ENCODE data around the gene RHOH.

Gene RHOH

GRCh38 chr4:40241941-40242340, 45.1 kb downstream of the RHOH start:
- 93% methylated on average over 5 of the region's 7 CpGs for WGBS
- H2BK5ac ChIP-seq (ENCODE audit: low read depth, low read length, poor library complexity, severe bottlenecking): no peak overlapping the region
- no peaks in the 10 kb centered on the region for H3K79me1 ChIP-seq (replicated peaks; ENCODE audit: low read length, poor library complexity, severe bottlenecking)
- no peak overlapping the region for H2BK120ac ChIP-seq (ENCODE audit: low read depth, low read length)
- no peak overlapping the region for H2BK12ac ChIP-seq (ENCODE audit: low read length in 2 of 2)
- H3K4me3 ChIP-seq (ENCODE audit: insufficient read depth in 1 of 2, low read depth in 1 of 2, low read length in 2 of 2): no peak overlapping the region
- no peak overlapping the region for H3K27ac ChIP-seq (ENCODE audit: low read length, poor library complexity, severe bottlenecking)
- H3K18ac ChIP-seq (ENCODE audit: low read depth in 1 of 2, low read length in 2 of 2): no peak overlapping the region
- no peak overlapping the region for H2AK5ac ChIP-seq (ENCODE audit: low read length, severe bottlenecking)
- no peak overlapping the region for H3K4ac ChIP-seq (ENCODE audit: low read depth in 1 of 2, low read length in 2 of 2)
- H3K14ac ChIP-seq (ENCODE audit: low read length in 2 of 2): no peak overlapping the region
- H3K9ac ChIP-seq (ENCODE audit: low read length): no peak overlapping the region
- H4K91ac ChIP-seq (ENCODE audit: low read length): no peak overlapping the region
- no peak overlapping the region for H2AFZ ChIP-seq (ENCODE audit: low read depth, low read length)
- no peaks in the 10 kb centered on the region for H3K9me3 ChIP-seq (ENCODE audit: control insufficient read depth, low read length)
- no peak overlapping the region for H4K8ac ChIP-seq (ENCODE audit: low read length)
- no peak overlapping the region for H2BK15ac ChIP-seq (ENCODE audit: low read depth, poor library complexity, severe bottlenecking)
- H3K4me2 ChIP-seq (ENCODE audit: low read length, poor library complexity, severe bottlenecking): no peak overlapping the region
- DNase-seq: no peak
- H3K23ac ChIP-seq (ENCODE audit: low read length in 2 of 2): no peak overlapping the region
- no peaks in the 10 kb centered on the region for H3K36me3 ChIP-seq (ENCODE audit: control insufficient read depth in 1 of 2, insufficient read depth in 2 of 2, low read depth in 1 of 2, low read length in 2 of 2)
- no peaks in the 10 kb centered on the region for H3K4me1 ChIP-seq (ENCODE audit: control insufficient read depth, insufficient read depth, low read depth, low read length)
- no peaks in the 10 kb centered on the region for H3K27me3 ChIP-seq (ENCODE audit: control insufficient read depth in 1 of 2, insufficient read depth in 1 of 2, low read length in 2 of 2)

- Histone ChIP-seq H2AFZ (ENCODE audit: low read depth, low read length) (no peak overlapping the region), H3K9ac (ENCODE audit: low read length) (no peak overlapping the region), H2AK5ac (ENCODE audit: low read length, severe bottlenecking) (no peak overlapping the region), H3K4ac (ENCODE audit: low read depth in 1 of 2, low read length in 2 of 2) (no peak overlapping the region), H4K91ac (ENCODE audit: low read length) (no peak overlapping the region), H3K27me3 (ENCODE audit: control insufficient read depth in 1 of 2, insufficient read depth in 1 of 2, low read length in 2 of 2) (no peaks in the 10 kb centered on the region), H3K4me3 (ENCODE audit: insufficient read depth in 1 of 2, low read depth in 1 of 2, low read length in 2 of 2) (no peak overlapping the region), H3K9me3 (ENCODE audit: control insufficient read depth, low read length) (no peaks in the 10 kb centered on the region), H3K79me1 (replicated peaks; ENCODE audit: low read length, poor library complexity, severe bottlenecking) (no peaks in the 10 kb centered on the region), H3K27ac (ENCODE audit: low read length, poor library complexity, severe bottlenecking) (no peak overlapping the region), H3K18ac (ENCODE audit: low read depth in 1 of 2, low read length in 2 of 2) (no peak overlapping the region), H4K8ac (ENCODE audit: low read length) (no peak overlapping the region), H2BK120ac (ENCODE audit: low read depth, low read length) (no peak overlapping the region), H3K14ac (ENCODE audit: low read length in 2 of 2) (no peak overlapping the region), H3K4me2 (ENCODE audit: low read length, poor library complexity, severe bottlenecking) (no peak overlapping the region), H2BK15ac (ENCODE audit: low read depth, poor library complexity, severe bottlenecking) (no peak overlapping the region), H3K36me3 (ENCODE audit: control insufficient read depth in 1 of 2, insufficient read depth in 2 of 2, low read depth in 1 of 2, low read length in 2 of 2) (no peaks in the 10 kb centered on the region), H3K23ac (ENCODE audit: low read length in 2 of 2) (no peak overlapping the region), H2BK12ac (ENCODE audit: low read length in 2 of 2) (no peak overlapping the region), H3K4me1 (ENCODE audit: control insufficient read depth, insufficient read depth, low read depth, low read length) (no peaks in the 10 kb centered on the region), H2BK5ac (ENCODE audit: low read depth, low read length, poor library complexity, severe bottlenecking) (no peak overlapping the region)
- DNase-seq: no peak
- WGBS: 97% methylated on average over 13 of the region's 19 CpGs
Measured at GRCh38 chr4:40243386-40243948, 46.6 kb downstream of the RHOH start.

- no peak overlapping the region for H2BK5ac ChIP-seq (ENCODE audit: low read depth, low read length, poor library complexity, severe bottlenecking)
- no peak overlapping the region for H3K23ac ChIP-seq (ENCODE audit: low read length in 2 of 2)
- no peak overlapping the region for H2BK120ac ChIP-seq (ENCODE audit: low read depth, low read length)
- H2BK12ac ChIP-seq (ENCODE audit: low read length in 2 of 2): no peak overlapping the region
- no peaks in the 10 kb centered on the region for H3K36me3 ChIP-seq (ENCODE audit: control insufficient read depth in 1 of 2, insufficient read depth in 2 of 2, low read depth in 1 of 2, low read length in 2 of 2)
- no peaks in the 10 kb centered on the region for H3K9me3 ChIP-seq (ENCODE audit: control insufficient read depth, low read length)
- no peak overlapping the region for H2BK15ac ChIP-seq (ENCODE audit: low read depth, poor library complexity, severe bottlenecking)
- no peak overlapping the region for H3K4me2 ChIP-seq (ENCODE audit: low read length, poor library complexity, severe bottlenecking)
- 95% methylated on average over 1 of the region's 2 CpGs for WGBS
- H3K4ac ChIP-seq (ENCODE audit: low read depth in 1 of 2, low read length in 2 of 2): no peak overlapping the region
- no peak overlapping the region for H2AK5ac ChIP-seq (ENCODE audit: low read length, severe bottlenecking)
- H4K91ac ChIP-seq (ENCODE audit: low read length): no peak overlapping the region
- H4K8ac ChIP-seq (ENCODE audit: low read length): no peak overlapping the region
- H3K18ac ChIP-seq (ENCODE audit: low read depth in 1 of 2, low read length in 2 of 2): no peak overlapping the region
- DNase-seq: no peak
- no peak overlapping the region for H2AFZ ChIP-seq (ENCODE audit: low read depth, low read length)
- no peaks in the 10 kb centered on the region for H3K27me3 ChIP-seq (ENCODE audit: control insufficient read depth in 1 of 2, insufficient read depth in 1 of 2, low read length in 2 of 2)
- H3K79me1 ChIP-seq (replicated peaks; ENCODE audit: low read length, poor library complexity, severe bottlenecking): no peaks in the 10 kb centered on the region
- no peak overlapping the region for H3K9ac ChIP-seq (ENCODE audit: low read length)
- H3K4me1 ChIP-seq (ENCODE audit: control insufficient read depth, insufficient read depth, low read depth, low read length): no peaks in the 10 kb centered on the region
- no peak overlapping the region for H3K14ac ChIP-seq (ENCODE audit: low read length in 2 of 2)
- no peak overlapping the region for H3K4me3 ChIP-seq (ENCODE audit: insufficient read depth in 1 of 2, low read depth in 1 of 2, low read length in 2 of 2)
- H3K27ac ChIP-seq (ENCODE audit: low read length, poor library complexity, severe bottlenecking): no peak overlapping the region
Measured at GRCh38 chr4:40244606-40245005, 47.8 kb downstream of the RHOH start.

GRCh38 chr4:40245550-40245949, 48.7 kb downstream of the RHOH start:
- Histone ChIP-seq H2BK12ac (ENCODE audit: low read length in 2 of 2) (no peak overlapping the region), H2AFZ (ENCODE audit: low read depth, low read length) (no peak overlapping the region), H3K4me1 (ENCODE audit: control insufficient read depth, insufficient read depth, low read depth, low read length) (no peaks in the 10 kb centered on the region), H2BK120ac (ENCODE audit: low read depth, low read length) (no peak overlapping the region), H3K27me3 (ENCODE audit: control insufficient read depth in 1 of 2, insufficient read depth in 1 of 2, low read length in 2 of 2) (no peaks in the 10 kb centered on the region), H3K18ac (ENCODE audit: low read depth in 1 of 2, low read length in 2 of 2) (no peak overlapping the region), H3K79me1 (replicated peaks; ENCODE audit: low read length, poor library complexity, severe bottlenecking) (no peaks in the 10 kb centered on the region), H3K27ac (ENCODE audit: low read length, poor library complexity, severe bottlenecking) (no peak overlapping the region), H4K91ac (ENCODE audit: low read length) (no peak overlapping the region), H3K4me2 (ENCODE audit: low read length, poor library complexity, severe bottlenecking) (no peak overlapping the region), H3K36me3 (ENCODE audit: control insufficient read depth in 1 of 2, insufficient read depth in 2 of 2, low read depth in 1 of 2, low read length in 2 of 2) (no peaks in the 10 kb centered on the region), H3K9ac (ENCODE audit: low read length) (no peak overlapping the region), H2BK5ac (ENCODE audit: low read depth, low read length, poor library complexity, severe bottlenecking) (no peak overlapping the region), H3K4me3 (ENCODE audit: insufficient read depth in 1 of 2, low read depth in 1 of 2, low read length in 2 of 2) (no peak overlapping the region), H2BK15ac (ENCODE audit: low read depth, poor library complexity, severe bottlenecking) (no peak overlapping the region), H3K14ac (ENCODE audit: low read length in 2 of 2) (no peak overlapping the region), H2AK5ac (ENCODE audit: low read length, severe bottlenecking) (no peak overlapping the region), H3K23ac (ENCODE audit: low read length in 2 of 2) (no peak overlapping the region), H3K9me3 (ENCODE audit: control insufficient read depth, low read length) (no peaks in the 10 kb centered on the region), H3K4ac (ENCODE audit: low read depth in 1 of 2, low read length in 2 of 2) (no peak overlapping the region), H4K8ac (ENCODE audit: low read length) (no peak overlapping the region)
- WGBS: 85% methylated on average over 3 of the region's 3 CpGs
- DNase-seq: no peak

Data from mesenchymal stem cell (in vitro differentiated cells and primary cell).